Smooth muscle cell (in vitro differentiated cells): ENCODE measurements around the gene PTCD3. TPM values are rescaled to one million over a fixed set of nuclear protein-coding genes. Genes with fewer than 3 reads are reported as not detected.

Source experiments
- DNase-seq: peaks from one replicate; lab custom pipeline; 2025; ENCODE audit not compliant: unreplicated experiment; lab: John Stamatoyannopoulos, UW
- H2AFZ ChIP-seq: fragments of 200-600 bp; sonication (generic); 2 replicates; pipeline ENCODE4 v1.6.0; 2016; ENCODE audit warnings: antibody characterized with exemption, low read depth, mild to moderate bottlenecking
- H3F3A ChIP-seq: fragments of 200-600 bp; sonication (generic); 2 replicates; pipeline ENCODE4 v1.6.0; 2017; ENCODE audit warnings: antibody characterized with exemption, low read depth
- H3K27ac ChIP-seq: fragments of 200-600 bp; sonication (generic); 2 replicates; pipeline ENCODE4 v1.5.1; 2016; ENCODE audit warnings: low read depth, mild to moderate bottlenecking
- H3K27me3 ChIP-seq: fragments of 200-600 bp; sonication (generic); 2 replicates; pipeline ENCODE4 v1.6.1; 2016; ENCODE audit warnings: low read depth, mild to moderate bottlenecking
- H3K36me3 ChIP-seq: fragments of 200-600 bp; sonication (generic); 2 replicates; pipeline ENCODE4 v1.5.1; 2016; ENCODE audit warnings: low read depth
- H3K4me1 ChIP-seq: fragments of 200-600 bp; sonication (generic); 2 replicates; pipeline ENCODE4 v1.5.1; 2016; ENCODE audit warnings: low read depth
- H3K4me2 ChIP-seq: fragments of 200-600 bp; sonication (generic); 2 replicates; pipeline ENCODE4 v1.6.0; 2016; ENCODE audit warnings: mild to moderate bottlenecking
- H3K4me3 ChIP-seq: fragments of 200-600 bp; sonication (generic); 2 replicates; pipeline ENCODE4 v1.5.1; 2016; ENCODE audit warnings: mild to moderate bottlenecking
- H3K79me2 ChIP-seq: fragments of 200-600 bp; sonication (generic); 2 replicates; pipeline ENCODE4 v1.6.0; 2016; ENCODE audit warnings: low read depth, mild to moderate bottlenecking
- H3K9ac ChIP-seq: fragments of 200-600 bp; sonication (generic); 2 replicates; pipeline ENCODE4 v1.6.0; 2016; ENCODE audit warnings: low read depth
- H3K9me3 ChIP-seq: fragments of 200-600 bp; sonication (generic); replicated peaks from 2 replicates; pipeline ENCODE4 v1.5.1; 2016; ENCODE audit warnings: low read depth
- H4K20me1 ChIP-seq: fragments of 200-600 bp; sonication (generic); 2 replicates; pipeline ENCODE4 v1.6.0; 2016; ENCODE audit warnings: low read depth
- WGBS: methylation state at CpG from one replicate; pipeline ENCODE4 v1.1.7; 2016; ENCODE audit warnings: low lambda C conversion rate; 5-methylcytosine and 5-hydroxymethylcytosine counted together
- polyA plus RNA-seq: library from polyadenylated mRNA; unstranded; fragments of >200 nt; fragmentation: Nextera tagmentation; extraction: Ambion mirVana; gene quantifications from 2 replicates; pipeline ENCODE4 v1.2.1, GENCODE V29; 2016
- total RNA-seq: library from RNA; depleted of rRNA; stranded (reverse); fragments of >200 nt; gene quantifications from 2 replicates; pipeline ENCODE4 v1.2.3, GENCODE V29; 2014
- TF ChIP-seq, protein P1 (sequence below): fragments of 200-600 bp; sonication (generic); IDR thresholded peaks from 2 replicates; pipeline ENCODE4 v1.5.1; 2017; ENCODE audit warnings: borderline replicate concordance, mild to moderate bottlenecking, antibody characterized with exemption; ENCODE audit not compliant: insufficient read depth, poor library complexity, severe bottlenecking

PTCD3 gene
- total and polyA plus RNA-seq, 2 experiments from 2014 or later: 42.2 to 78.7 TPM

DNA sequence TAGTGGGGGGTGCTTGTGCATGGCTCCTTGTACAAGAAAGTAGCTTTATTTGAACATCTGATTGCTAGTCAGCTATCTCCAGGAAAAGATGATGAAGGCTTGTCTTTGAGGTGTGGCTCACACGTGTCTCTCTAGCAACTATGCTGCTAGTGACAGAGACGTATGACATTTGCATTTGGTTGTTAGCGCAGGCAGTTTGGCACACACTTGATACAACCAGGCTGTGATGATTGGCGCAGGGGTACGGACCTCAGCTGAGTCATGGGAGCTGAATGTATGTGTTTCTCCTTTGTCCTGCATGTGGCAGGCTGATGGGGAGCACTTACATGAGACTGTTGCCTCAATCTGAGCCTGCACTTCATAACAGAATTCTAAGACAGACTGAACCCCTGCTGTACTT lies 29.6 kb downstream of the PTCD3 start:
- no peaks in the 10 kb centered on the region for H3F3A ChIP-seq
- no peak overlapping the region for H3K9ac ChIP-seq
- TF ChIP-seq, protein P1, sequence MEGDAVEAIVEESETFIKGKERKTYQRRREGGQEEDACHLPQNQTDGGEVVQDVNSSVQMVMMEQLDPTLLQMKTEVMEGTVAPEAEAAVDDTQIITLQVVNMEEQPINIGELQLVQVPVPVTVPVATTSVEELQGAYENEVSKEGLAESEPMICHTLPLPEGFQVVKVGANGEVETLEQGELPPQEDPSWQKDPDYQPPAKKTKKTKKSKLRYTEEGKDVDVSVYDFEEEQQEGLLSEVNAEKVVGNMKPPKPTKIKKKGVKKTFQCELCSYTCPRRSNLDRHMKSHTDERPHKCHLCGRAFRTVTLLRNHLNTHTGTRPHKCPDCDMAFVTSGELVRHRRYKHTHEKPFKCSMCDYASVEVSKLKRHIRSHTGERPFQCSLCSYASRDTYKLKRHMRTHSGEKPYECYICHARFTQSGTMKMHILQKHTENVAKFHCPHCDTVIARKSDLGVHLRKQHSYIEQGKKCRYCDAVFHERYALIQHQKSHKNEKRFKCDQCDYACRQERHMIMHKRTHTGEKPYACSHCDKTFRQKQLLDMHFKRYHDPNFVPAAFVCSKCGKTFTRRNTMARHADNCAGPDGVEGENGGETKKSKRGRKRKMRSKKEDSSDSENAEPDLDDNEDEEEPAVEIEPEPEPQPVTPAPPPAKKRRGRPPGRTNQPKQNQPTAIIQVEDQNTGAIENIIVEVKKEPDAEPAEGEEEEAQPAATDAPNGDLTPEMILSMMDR: no peak
- WGBS: 100% methylated on average over 5 of the region's 5 CpGs
- no peak overlapping the region for H3K4me3 ChIP-seq
- H4K20me1 ChIP-seq: no peaks in the 10 kb centered on the region
- H3K27ac ChIP-seq: no peak overlapping the region
- H3K9me3 ChIP-seq: no peaks in the 10 kb centered on the region
- H3K79me2 ChIP-seq: no peaks in the 10 kb centered on the region
- no peak overlapping the region for H3K4me2 ChIP-seq
- no peaks in the 10 kb centered on the region for H3K27me3 ChIP-seq
- H3K36me3 ChIP-seq: peaks cover 59% of the 10 kb centered on the region
- H2AFZ ChIP-seq: no peak overlapping the region
- DNase-seq: no peak
- no peaks in the 10 kb centered on the region for H3K4me1 ChIP-seq

DNA sequence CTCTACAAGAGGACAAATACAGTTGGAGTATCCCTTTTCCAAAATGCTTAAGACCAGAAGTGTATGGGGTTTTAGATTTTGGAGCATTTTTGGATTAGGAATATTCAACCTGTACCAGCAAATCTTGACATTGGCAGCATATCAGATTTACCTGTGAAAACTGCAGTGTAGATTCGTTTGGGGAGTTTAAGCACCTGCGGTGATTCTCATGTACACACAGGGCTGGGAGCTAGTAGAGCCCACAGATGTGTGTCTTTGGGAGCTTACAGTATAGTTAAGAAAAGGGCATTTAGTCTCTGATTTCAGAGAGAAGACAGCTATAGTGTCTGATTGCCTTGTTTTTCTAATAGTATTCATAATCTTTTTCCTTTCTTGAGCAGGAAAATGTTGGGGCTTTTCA lies 30.1 kb downstream of the PTCD3 start:
- TF ChIP-seq, protein P1: no peak
- Histone ChIP-seq H2AFZ (no peak overlapping the region), H3K4me2 (no peak overlapping the region), H3K9ac (no peak overlapping the region), H3K4me1 (no peaks in the 10 kb centered on the region), H3K27ac (no peak overlapping the region), H4K20me1 (no peaks in the 10 kb centered on the region), H3K4me3 (no peak overlapping the region), H3K79me2 (no peaks in the 10 kb centered on the region), H3K27me3 (no peaks in the 10 kb centered on the region), H3F3A (no peaks in the 10 kb centered on the region), H3K9me3 (no peaks in the 10 kb centered on the region), H3K36me3 (peaks cover 55% of the 10 kb centered on the region)
- WGBS: 93% methylated on average over 2 of the region's 2 CpGs
- DNase-seq: no peak

DNA sequence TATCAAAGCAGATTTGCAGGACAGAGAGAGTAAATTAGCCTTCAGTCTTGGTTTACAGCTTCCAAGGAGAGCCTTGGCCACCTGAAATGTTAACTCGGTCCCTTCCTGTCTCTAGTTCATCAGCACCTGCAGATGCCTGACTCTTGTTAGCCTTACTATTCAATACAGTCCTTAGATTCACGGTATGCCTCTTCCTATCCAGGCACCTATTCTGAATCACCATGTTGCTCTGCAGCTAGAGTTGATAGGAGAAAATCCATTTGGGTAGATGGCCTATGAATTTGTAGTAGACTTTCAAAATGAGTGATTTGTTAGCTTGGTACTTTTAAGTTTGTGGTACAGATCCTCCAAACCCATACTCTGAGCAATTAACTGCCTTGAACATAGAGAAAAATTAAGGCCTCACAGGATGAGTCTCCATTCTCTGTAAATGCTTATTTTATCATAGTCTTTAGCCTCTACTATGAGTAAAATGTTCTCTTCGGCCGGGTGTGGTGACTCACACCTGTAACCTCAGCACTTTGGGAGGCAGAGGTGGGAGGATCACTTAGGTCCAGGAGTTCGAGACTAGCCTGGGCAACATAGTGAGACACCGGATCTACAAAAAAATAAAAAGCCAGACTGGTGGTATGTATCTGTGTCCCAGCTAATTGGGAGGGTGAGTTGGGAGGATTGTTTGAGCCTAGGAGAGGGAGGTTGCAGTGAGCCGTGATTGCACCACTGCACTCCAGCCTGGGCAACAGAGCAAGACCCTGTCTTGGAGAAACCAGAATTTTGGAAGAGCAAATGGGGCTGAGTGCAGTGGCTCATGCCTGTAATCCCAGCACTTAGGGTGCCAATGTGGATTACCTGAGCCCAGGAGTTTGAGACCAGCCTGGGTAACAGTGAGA lies 32.9 kb downstream of the PTCD3 start:
- Histone ChIP-seq H3K4me3 (no peak overlapping the region), H4K20me1 (no peaks in the 10 kb centered on the region), H3K27me3 (no peaks in the 10 kb centered on the region), H3F3A (no peaks in the 10 kb centered on the region), H3K9ac (no peak overlapping the region), H3K79me2 (no peaks in the 10 kb centered on the region), H3K4me1 (no peaks in the 10 kb centered on the region), H3K27ac (no peak overlapping the region), H3K4me2 (no peak overlapping the region), H3K36me3 (peaks cover 32% of the 10 kb centered on the region), H3K9me3 (no peaks in the 10 kb centered on the region), H2AFZ (no peak overlapping the region)
- WGBS: 97% methylated on average over 7 of the region's 7 CpGs
- TF ChIP-seq, protein P1: no peak
- DNase-seq: no peak

DNA sequence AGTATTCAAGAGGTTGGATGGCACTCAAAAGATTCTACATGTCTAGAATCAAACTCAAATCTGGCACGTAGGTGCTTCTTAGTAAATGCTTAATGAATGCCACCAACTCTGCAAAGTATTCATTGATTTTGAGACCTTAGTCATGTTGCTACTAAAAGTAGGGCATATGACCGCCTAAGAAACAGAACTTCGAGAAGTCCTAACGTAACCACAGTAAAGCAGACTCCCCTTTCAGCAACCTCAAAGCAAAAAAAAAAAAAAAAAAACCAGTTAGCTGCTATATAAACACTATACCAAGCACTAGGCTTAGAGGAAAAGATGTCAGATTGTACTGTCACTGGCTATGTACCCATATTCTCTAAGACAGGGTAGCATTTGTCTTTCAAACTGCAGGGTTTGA lies 33.9 kb downstream of the PTCD3 start:
- DNase-seq: no peak
- Histone ChIP-seq H3F3A (no peaks in the 10 kb centered on the region), H3K4me2 (no peak overlapping the region), H3K36me3 (peaks cover 22% of the 10 kb centered on the region), H3K4me3 (no peak overlapping the region), H3K9ac (no peak overlapping the region), H2AFZ (no peak overlapping the region), H4K20me1 (no peaks in the 10 kb centered on the region), H3K27me3 (no peaks in the 10 kb centered on the region), H3K4me1 (no peaks in the 10 kb centered on the region), H3K79me2 (no peaks in the 10 kb centered on the region), H3K9me3 (no peaks in the 10 kb centered on the region), H3K27ac (no peak overlapping the region)
- 97% methylated on average over 4 of the region's 4 CpGs for WGBS
- TF ChIP-seq, protein P1: no peak
